Right lobe of liver (tissue), 4 donors: Measurements from ENCODE around the gene C2orf49.
A peak's percentile ranks its signal among the peaks of the same experiment; 100 is the strongest.

ENCODE experiments used
- CTCF ChIP-seq, 4 donors: fragments of 200-600 bp in 3 of 4; fragments of 450-650 bp in 1 of 4; IDR thresholded peaks; one replicate each; pipeline versions ENCODE4 v1.5.1 to v1.8.0; 2016 to 2022; ENCODE audit warnings: antibody characterized with exemption in 4 of 4, mild to moderate bottlenecking in 2 of 4
- POLR2A ChIP-seq: fragments of 450-650 bp; IDR thresholded peaks from one replicate; pipeline ENCODE4 v1.6.1; 2017; ENCODE audit warnings: antibody characterized with exemption, mild to moderate bottlenecking
- donor health status: DM: no; HTN: no; CAD: no.
- donor health status: DM: no; HTN: no; CAD: no.
- donor health status: DM: no; HTN: yes; CAD: no.

GRCh38 chr2:105294844-105295481 lies 42.4 kb upstream of the C2orf49 start:
- TF ChIP-seq CTCF (IDR thresholded peaks at IDR 0.05) (peak; percentile 12 to 49 (median 36)), POLR2A (no peak)
